Stimulated activated CD8-positive, alpha-beta memory T cell treated with anti-CD3 and anti-CD28 coated beads, Interleukin-7, amount 100 ng/mL, for 24 hours (primary cell): ENCODE measurements around the gene PTPRB.

ENCODE experiments used
- DNase-seq: peaks from one replicate; pipeline ENCODE4 v3.0.0-alpha.2; 2020; ENCODE audit warnings: low read depth

Gene PTPRB

DNA sequence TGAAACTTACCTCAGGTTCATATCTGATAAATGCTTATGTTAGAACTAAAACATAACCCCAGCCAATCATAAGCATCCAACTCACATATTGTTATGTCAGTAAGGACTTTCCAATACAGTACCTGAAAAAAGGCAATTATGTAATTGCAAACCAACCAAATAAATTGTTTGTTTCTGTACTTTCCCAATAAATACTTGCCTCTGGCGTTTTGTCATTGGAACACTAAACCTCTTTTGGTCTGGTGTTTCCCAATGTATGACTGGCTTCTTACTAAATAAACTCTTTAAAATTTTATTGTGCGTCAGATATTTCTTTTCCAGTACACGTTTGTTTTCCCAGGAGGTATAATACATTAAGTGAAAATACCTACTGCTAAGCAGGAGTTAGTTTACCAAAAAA, 6.7 kb upstream of the PTPRB start:
- no peak for DNase-seq

- DNase-seq = no peak
Measured at GRCh38 chr12:70641691-70642090, 4.5 kb upstream of the PTPRB start.

GRCh38 chr12:70640901-70641300, 3.7 kb upstream of the PTPRB start:
- no peak for DNase-seq

- no peak for DNase-seq
Measured at GRCh38 chr12:70639535-70639934, 2.3 kb upstream of the PTPRB start.

DNA sequence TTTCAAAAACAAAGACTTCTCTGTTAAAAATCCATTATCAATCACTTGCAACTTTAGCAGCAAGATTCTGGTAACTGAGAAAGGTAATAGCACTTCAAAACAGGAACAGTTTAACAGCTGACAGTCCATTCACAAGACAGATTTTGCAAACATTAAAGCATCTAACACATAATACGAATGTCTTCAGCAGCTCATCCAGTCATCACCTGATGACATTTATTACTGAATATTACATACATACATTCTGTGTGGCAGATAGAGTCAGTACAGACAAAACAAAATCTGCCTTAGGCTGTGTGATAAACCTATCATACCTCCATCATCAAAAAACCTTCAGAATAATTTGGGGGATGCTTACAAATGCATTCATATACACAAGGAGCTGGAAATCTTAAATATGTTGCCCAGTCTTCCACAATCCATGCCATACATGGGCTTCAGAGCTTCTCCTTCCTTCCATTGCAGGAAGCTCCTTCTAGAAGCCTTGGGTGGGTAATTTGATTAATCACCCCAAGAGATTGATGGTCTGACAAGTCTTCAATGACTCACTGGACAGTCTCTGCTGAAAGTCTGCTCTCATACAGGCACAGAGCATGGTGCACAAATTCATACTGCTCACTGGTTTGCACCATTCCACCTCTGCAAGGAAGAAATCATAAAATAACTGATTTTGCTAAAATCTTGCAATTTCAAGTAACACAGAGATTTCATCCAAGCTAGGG, 1.6 kb upstream of the PTPRB start:
- no peak for DNase-seq

DNA sequence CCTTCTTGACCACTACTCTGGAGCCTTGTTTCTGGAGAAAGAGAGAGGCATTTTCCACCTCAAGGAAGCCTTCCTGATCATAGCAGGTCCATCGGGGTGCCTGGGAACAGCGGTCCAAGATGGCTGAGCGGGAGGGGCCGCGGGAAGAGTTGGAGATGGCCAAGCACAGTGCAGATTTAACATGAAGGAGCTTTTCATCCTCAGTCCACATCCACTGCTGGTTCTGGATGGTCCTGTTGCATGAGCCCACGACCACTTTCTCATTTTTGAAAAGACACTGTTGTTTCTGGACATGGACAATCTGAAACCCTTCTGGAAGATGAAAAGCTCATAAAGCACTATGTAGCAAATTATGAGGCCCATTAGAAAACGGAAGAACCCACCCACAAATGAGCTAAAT, 1.5 kb downstream of the PTPRB start:
- no peak for DNase-seq

DNA sequence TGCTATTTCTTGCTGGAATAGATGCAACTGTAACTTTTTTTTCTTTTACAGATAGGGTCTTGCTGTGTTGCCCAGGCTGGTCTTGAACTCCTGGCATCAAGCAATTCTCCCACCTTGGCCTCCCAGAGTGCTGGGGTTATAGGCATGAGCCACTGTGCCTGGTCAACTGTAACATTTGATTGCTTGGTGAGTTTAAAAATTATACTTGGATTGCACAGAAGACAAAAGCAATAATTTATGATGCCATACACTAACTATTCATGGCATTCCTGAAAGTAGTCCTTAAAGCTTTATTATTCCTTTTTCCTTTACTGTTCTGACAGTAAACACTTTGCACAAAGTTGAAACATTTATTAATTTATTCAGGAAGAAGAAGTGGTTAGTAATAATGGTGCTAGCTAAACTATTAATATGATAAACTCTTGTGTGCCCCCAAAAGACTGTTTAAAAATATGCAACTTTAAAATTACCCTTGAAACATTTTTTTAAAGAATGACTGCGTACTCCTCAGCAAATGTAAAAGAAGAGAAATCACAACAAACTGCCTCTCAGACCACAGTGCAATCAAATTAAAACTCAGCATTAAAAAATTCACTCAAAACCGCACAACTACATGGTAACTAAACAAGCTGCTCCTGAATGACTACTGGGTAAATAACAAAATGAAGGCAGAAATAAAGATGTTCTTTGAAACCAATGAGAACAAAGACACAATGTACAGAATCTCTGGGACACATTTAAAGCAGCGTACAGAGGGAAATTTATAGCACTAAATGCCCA, 8.3 kb downstream of the PTPRB start:
- no peak for DNase-seq

- DNase-seq = no peak
Measured at GRCh38 chr12:70627677-70628076, 9.6 kb downstream of the PTPRB start.

GRCh38 chr12:70626180-70626579, 11.0 kb downstream of the PTPRB start:
- DNase-seq = no peak

- no peak for DNase-seq
Measured at GRCh38 chr12:70619471-70620152, 17.6 kb downstream of the PTPRB start.

DNA sequence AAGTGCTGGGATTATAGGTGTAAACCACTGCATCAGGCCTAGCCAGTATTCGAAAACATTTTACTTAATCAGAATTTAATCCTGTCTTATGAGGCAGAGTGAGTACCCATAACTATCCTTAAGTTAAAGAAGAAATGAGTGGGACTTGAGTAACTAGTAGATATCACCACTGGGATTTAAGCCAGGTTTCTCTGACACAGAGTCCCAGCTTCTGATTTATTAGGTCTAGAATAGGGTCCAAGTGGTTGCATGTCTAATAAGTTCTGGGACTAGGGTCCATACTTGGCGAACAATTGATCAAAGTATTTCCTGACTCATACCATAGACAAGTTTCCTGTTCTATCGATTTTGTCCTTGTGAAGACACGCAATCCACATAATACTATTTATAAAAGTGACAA, 18.9 kb downstream of the PTPRB start:
- no peak for DNase-seq

GRCh38 chr12:70617450-70617849, 19.8 kb downstream of the PTPRB start:
- no peak for DNase-seq

DNA sequence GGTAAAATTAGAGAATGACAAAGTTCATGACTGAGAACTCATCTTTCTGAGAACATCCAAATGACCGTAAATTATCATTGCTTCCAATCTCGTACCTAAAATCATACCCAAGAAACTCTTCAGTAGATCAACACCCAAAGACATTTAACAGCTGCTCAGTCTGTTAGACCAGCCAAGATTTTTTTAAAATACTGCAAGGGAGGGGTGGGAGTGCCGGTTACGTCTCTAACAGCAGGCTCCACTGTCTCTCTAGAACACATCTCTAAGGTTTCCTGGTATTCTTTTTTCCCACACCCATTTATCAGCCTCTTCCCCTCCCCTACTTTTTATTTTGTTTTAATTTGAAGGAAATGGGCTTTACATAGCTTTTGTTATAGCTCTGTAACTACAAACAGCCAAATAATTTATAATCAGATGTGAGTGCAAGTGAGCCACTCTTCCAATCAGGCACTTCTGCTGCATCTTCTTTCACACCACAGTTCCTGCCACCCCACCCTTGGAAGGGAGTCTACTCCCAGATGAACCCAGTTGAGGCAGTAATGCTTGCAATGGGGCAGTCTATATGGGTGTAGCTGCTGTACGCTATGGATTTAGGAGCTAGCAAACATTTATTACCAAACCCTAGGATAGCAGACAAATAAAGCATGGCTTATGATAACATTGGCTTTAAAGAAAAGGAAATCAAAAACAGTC, 21.9 kb downstream of the PTPRB start:
- no peak for DNase-seq

- DNase-seq = no peak
Measured at GRCh38 chr12:70609739-70610491, 27.3 kb downstream of the PTPRB start.

DNA sequence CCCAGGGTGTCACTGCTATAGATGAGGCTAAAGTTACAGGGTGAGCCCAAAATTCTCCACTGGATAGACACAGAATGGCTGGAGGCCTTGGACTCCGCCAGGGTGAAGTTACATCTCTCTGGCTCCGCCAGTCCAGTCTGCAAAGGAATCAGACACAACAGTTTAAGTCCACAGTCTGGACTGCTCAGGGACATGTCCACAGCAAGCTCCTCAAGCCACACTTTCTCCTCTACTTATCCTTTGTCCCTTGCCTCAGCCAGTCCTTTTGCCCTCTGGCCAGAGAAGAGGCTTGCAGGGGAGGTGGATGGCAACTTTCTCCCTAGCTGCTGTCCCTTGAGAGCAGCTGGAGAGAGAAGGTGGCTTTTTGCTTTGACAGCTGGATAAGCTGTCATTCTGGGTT, 28.0 kb downstream of the PTPRB start:
- DNase-seq = no peak

DNA sequence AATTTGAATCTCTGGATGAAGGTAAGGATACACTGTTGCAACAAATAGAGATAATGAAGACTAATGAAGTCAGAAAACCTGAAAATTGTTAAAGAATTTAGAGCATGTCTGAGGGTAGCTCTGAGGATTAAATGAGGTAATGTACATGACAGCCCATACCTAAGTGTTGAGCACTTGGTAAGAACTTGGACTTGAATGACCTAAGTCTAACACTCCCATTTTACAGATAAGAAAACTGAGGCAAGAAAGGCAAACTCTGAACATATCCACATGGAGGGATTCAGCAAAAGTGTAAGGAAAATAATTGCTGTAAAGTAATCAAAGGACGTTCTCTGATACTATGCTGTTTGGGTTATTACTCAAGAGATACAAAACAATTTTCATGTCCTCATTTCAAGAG, 29.0 kb downstream of the PTPRB start:
- no peak for DNase-seq

- no peak for DNase-seq
Measured at GRCh38 chr12:70607107-70607506, 30.1 kb downstream of the PTPRB start.

DNA sequence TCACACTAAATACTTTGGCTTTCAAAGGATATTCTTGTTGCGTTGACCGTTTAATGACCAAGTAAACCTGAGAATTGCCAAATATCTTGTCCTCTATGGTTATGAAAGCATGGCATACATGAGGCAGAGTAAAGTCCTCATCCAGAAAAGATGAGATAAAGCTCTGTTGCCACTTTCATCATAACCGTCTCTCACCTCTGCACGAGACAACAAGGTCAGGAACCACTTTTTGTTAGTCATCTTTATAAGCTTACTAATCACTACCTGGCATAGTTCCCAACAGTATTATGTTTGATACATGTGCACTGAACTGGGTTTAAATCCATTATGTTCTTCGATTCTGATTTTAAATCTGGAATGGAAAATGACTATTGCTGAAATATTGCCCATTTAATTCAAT, 31.3 kb downstream of the PTPRB start:
- no peak for DNase-seq

- no peak for DNase-seq
Measured at GRCh38 chr12:70604662-70605061, 32.6 kb downstream of the PTPRB start.

DNA sequence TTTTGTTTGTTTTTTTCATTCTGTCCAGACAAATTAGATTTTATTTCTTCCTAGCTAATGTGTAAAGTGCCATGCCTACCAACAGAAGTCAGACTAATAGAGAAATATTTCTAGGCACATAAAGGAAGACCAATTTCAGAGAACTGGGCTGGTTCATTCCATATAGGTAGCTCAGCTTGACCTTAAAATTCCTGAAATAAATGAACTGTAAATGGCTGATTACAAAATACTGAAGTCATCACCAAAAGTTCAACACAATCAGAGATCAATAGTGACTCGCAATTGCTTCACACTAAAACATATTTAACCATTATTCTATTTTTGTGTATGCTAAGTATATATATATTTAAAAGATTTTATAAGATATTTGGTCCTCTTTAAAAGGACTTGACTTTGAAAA, 34.2 kb downstream of the PTPRB start:
- no peak for DNase-seq

DNA sequence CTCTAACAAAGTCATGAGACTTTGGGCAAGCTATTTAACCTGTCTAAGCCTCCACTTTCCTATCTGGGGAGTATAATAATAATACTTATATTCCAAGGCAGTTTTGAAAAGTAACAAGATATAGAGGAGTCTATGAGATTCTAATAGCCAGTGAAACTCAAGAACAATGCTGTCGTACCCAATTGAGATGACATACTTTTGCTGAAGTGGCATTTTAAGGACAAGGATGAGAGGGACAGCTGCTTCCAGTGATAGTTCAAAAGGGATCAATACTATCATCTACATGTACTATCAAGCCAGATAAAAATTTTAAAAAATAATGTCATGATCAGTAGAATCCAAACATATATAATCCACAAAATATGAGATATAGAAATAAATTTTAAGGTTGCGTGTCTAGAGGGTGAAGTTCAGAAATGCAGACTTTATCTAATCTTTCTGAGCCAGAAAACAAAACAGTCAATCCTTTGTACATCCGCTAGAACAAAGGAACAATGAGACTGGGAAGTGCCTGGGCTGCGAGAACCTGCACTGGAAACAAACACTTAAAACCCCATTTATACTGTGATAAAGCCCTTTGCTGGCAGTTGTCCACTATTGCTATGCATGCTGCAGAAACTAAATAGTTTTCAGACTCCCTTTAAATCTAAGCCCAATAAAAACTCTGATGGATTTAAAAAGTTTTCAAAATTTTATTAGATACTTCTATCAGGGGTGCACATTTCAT, 38.6 kb downstream of the PTPRB start:
- no peak for DNase-seq
